Hepatocyte (in vitro differentiated cells): Measurements from ENCODE around the gene EMC1. TPM values are rescaled to one million over a fixed set of nuclear protein-coding genes. Genes with fewer than 3 reads are reported as not detected.
"Not testable (repeated sequence)": the region's sequence is repeated elsewhere in the genome, so short reads cannot be mapped to it uniquely, and the experiment has no call there.

ENCODE experiments used
- DNase-seq: peaks from one replicate; pipeline ENCODE4 v3.0.0-alpha.2; 2016; ENCODE audit warnings: low spot score
- H2AFZ ChIP-seq: fragments of 200-600 bp; sonication (generic); 2 replicates; pipeline ENCODE4 v1.6.0; 2016; ENCODE audit warnings: antibody characterized with exemption, mild to moderate bottlenecking
- H3K27ac ChIP-seq: fragments of 200-600 bp; sonication (generic); 2 replicates; pipeline ENCODE4 v1.5.1; 2016; ENCODE audit warnings: mild to moderate bottlenecking
- H3K27me3 ChIP-seq: fragments of 200-600 bp; sonication (generic); 2 replicates; pipeline ENCODE4 v1.6.1; 2016
- H3K36me3 ChIP-seq: fragments of 200-600 bp; sonication (generic); replicated peaks from 2 replicates; pipeline ENCODE4 v1.5.1; 2016; ENCODE audit warnings: low read depth; ENCODE audit not compliant: insufficient read depth
- H3K4me1 ChIP-seq: fragments of 200-600 bp; sonication (generic); 2 replicates; pipeline ENCODE4 v1.5.1; 2016; ENCODE audit warnings: mild to moderate bottlenecking, moderate library complexity; ENCODE audit not compliant: insufficient read depth
- H3K4me2 ChIP-seq: fragments of 200-600 bp; sonication (generic); 2 replicates; pipeline ENCODE4 v1.6.0; 2016
- H3K4me3 ChIP-seq: fragments of 200-600 bp; sonication (generic); 2 replicates; pipeline ENCODE4 v1.5.1; 2016; ENCODE audit warnings: mild to moderate bottlenecking
- H3K79me2 ChIP-seq: fragments of 200-600 bp; sonication (generic); 2 replicates; pipeline ENCODE4 v1.6.0; 2017; ENCODE audit warnings: mild to moderate bottlenecking
- H3K9me2 ChIP-seq: fragments of 200-600 bp; sonication (generic); replicated peaks from 2 replicates; pipeline ENCODE4 v1.6.0; 2017; ENCODE audit warnings: mild to moderate bottlenecking; ENCODE audit not compliant: insufficient read depth
- H3K9me3 ChIP-seq: fragments of 200-600 bp; sonication (generic); 2 replicates; pipeline ENCODE4 v1.5.1; 2016; ENCODE audit warnings: low read depth, mild to moderate bottlenecking
- H4K20me1 ChIP-seq: fragments of 200-600 bp; sonication (generic); 2 replicates; pipeline ENCODE4 v1.6.0; 2016; ENCODE audit warnings: mild to moderate bottlenecking; ENCODE audit not compliant: insufficient read depth, poor library complexity, severe bottlenecking
- CTCF ChIP-seq: fragments of 200-600 bp; sonication (generic); IDR thresholded peaks from 2 replicates; pipeline ENCODE4 v1.5.1; 2016; ENCODE audit warnings: antibody characterized with exemption, mild to moderate bottlenecking; ENCODE audit not compliant: poor library complexity
- EZH2 ChIP-seq: fragments of 200-600 bp; sonication (generic); IDR thresholded peaks from 2 replicates; pipeline ENCODE4 v1.6.1; 2016; ENCODE audit warnings: antibody characterized with exemption, mild to moderate bottlenecking, borderline replicate concordance
- EZH2phosphoT487 ChIP-seq: fragments of 200-600 bp; sonication (generic); IDR thresholded peaks from one replicate; pipeline ENCODE4 v1.6.1; 2018; ENCODE audit warnings: antibody characterized with exemption, mild to moderate bottlenecking, low read depth, moderate library complexity; ENCODE audit not compliant: unreplicated experiment, severe bottlenecking
- WGBS: methylation state at CpG from one replicate; pipeline ENCODE4 v1.1.6; 2016; ENCODE audit warnings: low lambda C conversion rate; ENCODE audit errors: missing lambda C conversion rate; 5-methylcytosine and 5-hydroxymethylcytosine counted together
- polyA plus RNA-seq: library from polyadenylated mRNA; unstranded; fragments of >200 nt; fragmentation: Nextera tagmentation; extraction: Ambion mirVana; gene quantifications from 2 replicates; pipeline ENCODE4 v1.2.1, GENCODE V29; 2016
- total RNA-seq: library from RNA; depleted of rRNA; stranded (reverse); fragments of >200 nt; gene quantifications from 2 replicates; pipeline ENCODE4 v1.2.3, GENCODE V29; 2014

Gene EMC1
- total and polyA plus RNA-seq, 2 experiments from 2014 or later: 33.2 to 35.8 TPM

GRCh38 chr1:19239876-19240275, 11.4 kb downstream of the EMC1 start:
- Histone ChIP-seq H3K4me3 (no peak overlapping the region), H3K79me2 (no peaks in the 10 kb centered on the region), H3K36me3 (no peaks in the 10 kb centered on the region), H3K4me2 (no peak overlapping the region), H3K27me3 (no peaks in the 10 kb centered on the region), H4K20me1 (no peaks in the 10 kb centered on the region), H3K4me1 (no peaks in the 10 kb centered on the region), H3K9me2 (no peaks in the 10 kb centered on the region), H3K27ac (no peak overlapping the region), H3K9me3 (no peaks in the 10 kb centered on the region), H2AFZ (no peak overlapping the region)
- DNase-seq: no peak
- WGBS: 96% methylated on average over 7 of the region's 7 CpGs
- no peak for TF ChIP-seq EZH2phosphoT487
- TF ChIP-seq EZH2: no peak
- no peak for TF ChIP-seq CTCF

- Histone ChIP-seq H3K4me1 (peaks cover 7% of the 10 kb centered on the region), H3K27ac (no peak overlapping the region), H3K36me3 (peaks cover 3% of the 10 kb centered on the region), H3K9me2 (no peaks in the 10 kb centered on the region), H3K27me3 (no peaks in the 10 kb centered on the region), H3K9me3 (no peaks in the 10 kb centered on the region), H4K20me1 (no peaks in the 10 kb centered on the region), H3K4me3 (no peak overlapping the region), H3K4me2 (no peak overlapping the region), H3K79me2 (no peaks in the 10 kb centered on the region), H2AFZ (no peak overlapping the region)
- 95% methylated on average over 3 of the region's 3 CpGs for WGBS
- TF ChIP-seq EZH2phosphoT487: no peak
- TF ChIP-seq EZH2: no peak
- TF ChIP-seq CTCF: no peak
- no peak for DNase-seq
Measured at GRCh38 chr1:19234224-19234623, 17.1 kb downstream of the EMC1 start.

DNA sequence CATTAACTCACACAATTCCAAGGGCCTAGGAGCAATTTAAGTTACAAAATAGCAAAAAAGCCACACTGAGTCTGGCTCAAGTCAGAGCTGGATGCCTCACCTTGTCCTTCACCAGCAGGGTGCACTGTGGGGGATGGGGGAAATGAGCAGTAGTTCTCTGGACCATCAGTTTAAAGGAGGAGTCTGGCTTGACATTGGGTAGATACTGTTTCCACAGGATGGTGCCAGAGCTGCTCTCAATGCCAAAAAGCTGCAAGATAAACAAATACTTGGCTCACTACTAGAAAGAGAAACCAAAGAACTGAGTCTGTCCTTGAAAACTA, 18.8 kb downstream of the EMC1 start:
- Histone ChIP-seq H3K79me2 (no peaks in the 10 kb centered on the region), H3K9me3 (no peaks in the 10 kb centered on the region), H2AFZ (no peak overlapping the region), H3K4me2 (no peak overlapping the region), H4K20me1 (no peaks in the 10 kb centered on the region), H3K27ac (peak overlapping the region; percentile 23), H3K9me2 (no peaks in the 10 kb centered on the region), H3K36me3 (peaks cover 3% of the 10 kb centered on the region), H3K4me1 (peaks cover 7% of the 10 kb centered on the region), H3K27me3 (no peaks in the 10 kb centered on the region), H3K4me3 (no peak overlapping the region)
- DNase-seq: peak; percentile 26
- TF ChIP-seq CTCF (peak; percentile 14), EZH2phosphoT487 (no peak)

DNA sequence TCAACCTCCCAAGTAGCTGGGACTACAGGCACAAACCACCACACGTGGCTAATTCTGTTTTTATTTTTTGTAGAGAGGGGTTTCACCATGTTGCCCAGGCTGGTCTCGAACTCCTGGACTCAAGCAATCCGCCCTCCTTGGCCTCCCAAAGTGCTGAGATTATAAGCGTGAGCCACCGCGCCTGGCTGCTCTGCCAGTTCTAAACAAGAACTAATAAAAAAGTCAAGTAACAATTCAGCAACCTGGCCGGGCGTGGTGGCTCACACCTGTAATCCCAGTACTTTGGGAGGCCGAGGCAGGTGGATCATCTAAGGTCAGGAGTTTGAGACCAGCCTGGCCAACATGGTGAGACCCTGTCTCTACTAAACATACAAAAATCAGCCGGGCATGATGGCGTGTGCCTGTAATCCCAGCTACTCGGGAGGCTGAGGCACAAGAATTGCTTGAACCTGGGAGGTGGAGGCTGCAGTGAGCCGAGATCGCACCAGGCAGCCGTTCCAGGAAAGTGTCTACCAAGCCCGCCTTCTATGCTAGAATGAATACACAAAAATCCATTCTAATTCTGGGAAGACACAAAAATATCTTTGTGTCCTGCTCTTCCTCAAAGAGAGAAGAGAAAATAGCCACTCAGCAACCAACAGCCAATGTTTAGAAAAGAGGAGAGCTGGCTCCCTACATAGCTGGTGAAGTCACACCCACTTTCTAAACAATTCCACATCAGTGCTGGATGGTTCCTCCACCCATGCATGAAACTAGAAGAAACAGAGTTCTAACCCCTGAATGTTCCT, 19.4 kb downstream of the EMC1 start:
- H3K4me2 ChIP-seq, H3K4me3 ChIP-seq, H3K9me3 ChIP-seq, H3K36me3 ChIP-seq, H3K4me1 ChIP-seq, H4K20me1 ChIP-seq, H3K9me2 ChIP-seq, H2AFZ ChIP-seq, H3K79me2 ChIP-seq, H3K27me3 ChIP-seq, DNase-seq: not testable (repeated sequence)
- 93% methylated on average over 16 of the region's 16 CpGs for WGBS
- H3K27ac ChIP-seq: peak overlapping the region; percentile 23
